GM18505 (cell line): Measurements from ENCODE around the gene NAV2.

Source experiments
- ATAC-seq: cut with Tn5 transposase; IDR thresholded peaks from one replicate; pipeline ENCODE4 v1.9.1; 2021; ENCODE audit not compliant: unreplicated experiment
- POLR2A ChIP-seq: IDR thresholded peaks from 4 replicates; pipeline ENCODE4 v1.6.1; 2011; ENCODE audit warnings: borderline replicate concordance; ENCODE audit not compliant: insufficient read depth, insufficient read length; ENCODE audit errors: extremely low read depth

NAV2 gene

GRCh38 chr11:19693146-19693545, 19.5 kb upstream of the NAV2 start:
- TF ChIP-seq POLR2A = no peak
- ATAC-seq = no peak

- ATAC-seq = no peak
- no peak for TF ChIP-seq POLR2A
Measured at GRCh38 chr11:19694796-19695345, 17.8 kb upstream of the NAV2 start.

GRCh38 chr11:19696073-19696472, 16.6 kb upstream of the NAV2 start:
- ATAC-seq = no peak
- TF ChIP-seq POLR2A = no peak

GRCh38 chr11:19696904-19697303, 15.7 kb upstream of the NAV2 start:
- no peak for TF ChIP-seq POLR2A
- ATAC-seq = no peak

- TF ChIP-seq POLR2A = no peak
- ATAC-seq = no peak
Measured at GRCh38 chr11:19697721-19698121, 14.9 kb upstream of the NAV2 start.

- TF ChIP-seq POLR2A = no peak
- ATAC-seq = no peak
Measured at GRCh38 chr11:19698493-19699292, 13.9 kb upstream of the NAV2 start.

- ATAC-seq = no peak
- TF ChIP-seq POLR2A = no peak
Measured at GRCh38 chr11:19701421-19701820, 11.2 kb upstream of the NAV2 start.

GRCh38 chr11:19702620-19703019, 10.0 kb upstream of the NAV2 start:
- no peak for TF ChIP-seq POLR2A

GRCh38 chr11:19703211-19703610, 9.4 kb upstream of the NAV2 start:
- ATAC-seq = no peak
- no peak for TF ChIP-seq POLR2A

More at GRCh38 chr11:19702620-19703019, 10.0 kb upstream of the NAV2 start:
- no peak for ATAC-seq

- TF ChIP-seq POLR2A = no peak
- no peak for ATAC-seq
Measured at GRCh38 chr11:19704213-19704612, 8.4 kb upstream of the NAV2 start.

GRCh38 chr11:19705936-19706335, 6.7 kb upstream of the NAV2 start:
- no peak for TF ChIP-seq POLR2A
- ATAC-seq = no peak

GRCh38 chr11:19711911-19712280, 741 bp upstream of the NAV2 start:
- TF ChIP-seq POLR2A = no peak
- no peak for ATAC-seq

- ATAC-seq = peak; percentile 22
- TF ChIP-seq POLR2A = no peak
Measured at GRCh38 chr11:19713196-19714021, 772 bp downstream of the NAV2 start.

GRCh38 chr11:19714022-19714386, 1.4 kb downstream of the NAV2 start:
- no peak for TF ChIP-seq POLR2A
- no peak for ATAC-seq
